HepG2 (cell line): ENCODE data around the gene LMOD1. TPM values are rescaled to one million over a fixed set of nuclear protein-coding genes. Genes with fewer than 3 reads are reported as not detected.

Experiments used
- ATAC-seq: fragments of 200-7000 bp; cut with Tn5 transposase; 3 replicates; pipeline ENCODE4 v1.9.1; 2020; ENCODE audit warnings: mild to moderate bottlenecking, moderate library complexity
- BruUV-seq: library from RNA; stranded (reverse); fragments of 400-500 nt; replicated peaks from 2 replicates; lab custom pipeline; 2021; lab: Mats Ljungman, UMichigan
- CTCF ChIA-PET: fragments of 300-600 bp; formaldehyde crosslinking; extraction: SDS; loops from one replicate; lab custom pipeline; 2021; ENCODE audit warnings: low total read pairs, inconsistent platforms, low intra/inter-chr PET ratio; lab: Yijun Ruan, JAX
- POLR2A ChIA-PET: fragments of 350-600 bp; sonication (Branson Sonifier 250); formaldehyde crosslinking; loops from one replicate; lab custom pipeline; 2020; ENCODE audit warnings: antibody characterized with exemption, inconsistent platforms; lab: Yijun Ruan, JAX
- DNase-seq: peaks from one replicate; pipeline ENCODE4 v3.0.0-alpha.2; 2015; ENCODE audit warnings: low spot score
- FAIRE-seq: peaks from 3 replicates; lab custom pipeline; 2011; peaks lifted over from hg19 to GRCh38; lab: Jason Lieb, UNC
- H2AFZ ChIP-seq: one replicate; pipeline ENCODE4 v1.6.1; 2011; ENCODE audit warnings: low read length, inconsistent platforms
- H3K27ac ChIP-seq: fragments of 300-600 bp; 3 replicates; pipeline ENCODE4 v1.8.0; 2011; ENCODE audit warnings: mixed run types, mild to moderate bottlenecking, mixed read lengths, low read length, inconsistent platforms; ENCODE audit not compliant: insufficient read depth; ENCODE audit errors: extremely low read length
- H3K27me3 ChIP-seq, 2 experiments: fragments of 200-600 bp in 1 of 2; 2 replicates in 1 of 2; 3 replicates in 1 of 2; pipeline versions ENCODE4 v1.6.0 to v1.8.0; 2011; ENCODE audit warnings: low read length in 2 of 2, mild to moderate bottlenecking in 2 of 2, moderate library complexity in 2 of 2, inconsistent platforms in 1 of 2; ENCODE audit not compliant: insufficient read depth in 2 of 2, control insufficient read depth in 1 of 2
- H3K36me3 ChIP-seq, 2 experiments: fragments of 200-600 bp in 1 of 2; replicated peaks in 1 of 2; 2 replicates in 1 of 2; 3 replicates in 1 of 2; pipeline versions ENCODE4 v1.5.1 to v1.8.0; 2011; ENCODE audit warnings: low read length in 2 of 2, inconsistent platforms in 1 of 2; ENCODE audit not compliant: insufficient read depth in 2 of 2, control insufficient read depth in 1 of 2
- H3K4me1 ChIP-seq: 2 replicates; pipeline ENCODE4 v1.5.1; 2012; ENCODE audit warnings: low read length, inconsistent platforms; ENCODE audit not compliant: insufficient read depth
- H3K4me2 ChIP-seq: 2 replicates; pipeline ENCODE4 v1.6.0; 2011; ENCODE audit warnings: low read depth, low read length, inconsistent platforms
- H3K4me3 ChIP-seq, 3 experiments: fragments of 200-600 bp in 1 of 3; sonication (generic), shearing (Covaris generic) in 1 of 3; replicated peaks in 1 of 3; 2 replicates each; pipeline ENCODE4 v1.5.1; 2011 to 2016; ENCODE audit warnings: low read length in 3 of 3, inconsistent platforms in 2 of 3, low read depth in 2 of 3, mild to moderate bottlenecking in 2 of 3, control low read depth in 1 of 3, mixed read lengths in 1 of 3; ENCODE audit not compliant: insufficient read depth in 1 of 3
- H3K79me2 ChIP-seq: one replicate; pipeline ENCODE4 v1.6.1; 2011; ENCODE audit warnings: low read length, inconsistent platforms; ENCODE audit not compliant: insufficient read depth
- H3K9ac ChIP-seq: 2 replicates; pipeline ENCODE4 v1.6.0; 2011; ENCODE audit warnings: mild to moderate bottlenecking, low read depth, low read length, inconsistent platforms; ENCODE audit not compliant: insufficient read depth
- H3K9me3 ChIP-seq: 2 replicates; pipeline ENCODE4 v1.5.1; 2012; ENCODE audit warnings: mild to moderate bottlenecking, low read length
- H4K20me1 ChIP-seq: 2 replicates; pipeline ENCODE4 v1.6.0; 2011; ENCODE audit warnings: inconsistent platforms, mild to moderate bottlenecking, low read length, moderate library complexity; ENCODE audit not compliant: insufficient read depth
- AGO1 ChIP-seq: fragments of 200-400 bp; formaldehyde crosslinking; IDR thresholded peaks from 2 replicates; pipeline ENCODE4 v1.6.1; 2017; ENCODE audit warnings: mild to moderate bottlenecking, low read depth, low read length, moderate library complexity; ENCODE audit not compliant: poor library complexity, severe bottlenecking
- IKZF4 ChIP-seq: sonication (generic); formaldehyde crosslinking; IDR thresholded peaks from 2 replicates; pipeline ENCODE4 v1.5.1; 2020; ENCODE audit warnings: borderline replicate concordance, mild to moderate bottlenecking, low read depth, missing genetic modification reagents; ENCODE audit errors: not compliant biosample characterization
- POLR2A ChIP-seq, 2 experiments: IDR thresholded peaks; 2 replicates each; pipeline ENCODE4 v1.6.1; 2011; ENCODE audit warnings: low read depth in 2 of 2, low read length in 2 of 2, mild to moderate bottlenecking in 1 of 2, moderate library complexity in 1 of 2; ENCODE audit not compliant: insufficient read depth in 1 of 2
- POLR2G ChIP-seq: fragments of 200-400 bp; formaldehyde crosslinking; IDR thresholded peaks from 2 replicates; pipeline ENCODE4 v1.6.1; 2018; ENCODE audit warnings: mild to moderate bottlenecking, low read depth, low read length, moderate library complexity
- RARA ChIP-seq: IDR thresholded peaks from 2 replicates; pipeline ENCODE4 v1.6.1; 2016; ENCODE audit warnings: missing genetic modification reagents, missing compliant biosample characterization
- STAG1 ChIP-seq: sonication (generic); formaldehyde crosslinking; IDR thresholded peaks from 2 replicates; pipeline ENCODE4 v1.4.0; 2020; ENCODE audit warnings: missing genetic modification reagents
- ZBTB1 ChIP-seq: sonication (generic); formaldehyde crosslinking; IDR thresholded peaks from 2 replicates; pipeline ENCODE4 v1.4.0; 2020; ENCODE audit warnings: missing genetic modification reagents, borderline replicate concordance
- ZNF180 ChIP-seq: sonication (generic); formaldehyde crosslinking; IDR thresholded peaks from 2 replicates; pipeline ENCODE4 v1.4.0; 2020; ENCODE audit warnings: low read depth, missing genetic modification reagents, borderline replicate concordance
- WGBS: methylation state at CpG from one replicate; pipeline ENCODE4 v1.1.6; 2017; ENCODE audit warnings: low lambda C conversion rate; 5-methylcytosine and 5-hydroxymethylcytosine counted together
- in situ Hi-C: cut with HindIII; loops from 2 replicates; pipeline ENCODE4 v1.10.0; 2017; ENCODE audit warnings: low pct_unique_long_range_greater_than_20kb; ENCODE audit not compliant: extremely low pct_ligation_motif_present
- intact Hi-C: fragments of 100-400 bp; cut with micrococcal nuclease; formaldehyde crosslinking; loops from one replicate; pipeline ENCODE4 v1.10.0; 2022; ENCODE audit not compliant: unreplicated experiment
- polyA plus RNA-seq, 8 experiments: library from polyadenylated mRNA; depleted of rRNA in 3 of 8; stranded (reverse) in 7 of 8; unstranded in 1 of 8; fragments of >200 nt; fragmentation: Illumina TruSeq in 4 of 8; extraction: Trizol in 4 of 8; gene quantifications; 2 replicates each; pipeline versions ENCODE4 v1.2.1 to v1.2.3, GENCODE V29; 2011 to 2016; ENCODE audit warnings: low read depth in 4 of 8, missing spikeins in 1 of 8, mixed read lengths in 1 of 8; ENCODE audit not compliant: insufficient read depth in 1 of 8
- total RNA-seq, 5 experiments: library from RNA; depleted of rRNA; stranded (reverse); fragments of >200 nt; fragmentation: Illumina TruSeq; extraction: Trizol; gene quantifications; 2 replicates each; pipeline ENCODE4 v1.2.3, GENCODE V29; 2016; ENCODE audit warnings: low read depth in 1 of 5
- TF ChIP-seq, protein P1 (sequence below): sonication (generic); formaldehyde crosslinking; IDR thresholded peaks from 2 replicates; pipeline ENCODE4 v1.5.0; 2020; ENCODE audit warnings: mild to moderate bottlenecking, missing genetic modification reagents, moderate library complexity
- TF ChIP-seq, protein P2 (sequence below): sonication (generic); formaldehyde crosslinking; IDR thresholded peaks from 2 replicates; pipeline ENCODE4 v1.4.0; 2020; ENCODE audit warnings: missing genetic modification reagents

The LMOD1 gene
- total and polyA plus RNA-seq, 2 of the 13 experiments (the other 11 are each of a cell fraction or from before 2014, with no cell fraction given): not detected

DNA sequence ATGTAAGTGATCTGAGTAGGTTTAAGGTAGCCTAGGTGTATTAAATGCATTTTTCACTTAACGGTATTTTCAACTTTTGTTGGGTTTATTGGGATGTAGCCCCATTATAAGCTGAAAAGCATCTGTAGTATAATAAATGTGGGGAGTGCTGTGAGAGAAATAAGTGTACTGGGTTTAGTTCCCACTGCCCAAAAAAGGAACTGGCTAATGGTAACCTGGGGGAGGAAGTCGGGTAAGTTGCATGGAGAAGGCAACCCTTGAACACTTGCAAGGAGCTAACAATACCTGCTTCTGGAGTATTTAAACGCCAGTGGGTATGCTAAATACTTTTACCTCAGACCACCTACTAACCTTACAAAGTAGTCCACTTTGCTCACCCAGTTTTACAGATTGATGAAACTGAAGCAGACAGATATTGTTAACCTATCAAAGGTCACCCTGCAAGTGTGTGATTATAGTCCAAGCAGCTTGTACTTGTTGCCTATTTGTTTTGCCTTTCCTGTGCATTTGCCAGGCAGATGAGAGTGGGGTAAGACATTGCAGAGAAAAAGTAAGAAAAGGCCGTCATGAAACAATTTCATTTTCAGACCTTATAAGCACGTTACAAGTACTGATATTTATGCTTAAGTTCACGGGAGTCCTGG lies 65.3 kb downstream of the LMOD1 start:
- POLR2A ChIA-PET: no interaction called here
- TF ChIP-seq AGO1: no peak
- 0 out of 4 replicates have a peak, but pooled peaks of 1 of the 2 experiments have one; percentile 1 for TF ChIP-seq POLR2A (IDR thresholded peaks at IDR 0.05; ENCODE audit: insufficient read depth in 1 of 2, low read depth in 2 of 2, low read length in 2 of 2)

DNA sequence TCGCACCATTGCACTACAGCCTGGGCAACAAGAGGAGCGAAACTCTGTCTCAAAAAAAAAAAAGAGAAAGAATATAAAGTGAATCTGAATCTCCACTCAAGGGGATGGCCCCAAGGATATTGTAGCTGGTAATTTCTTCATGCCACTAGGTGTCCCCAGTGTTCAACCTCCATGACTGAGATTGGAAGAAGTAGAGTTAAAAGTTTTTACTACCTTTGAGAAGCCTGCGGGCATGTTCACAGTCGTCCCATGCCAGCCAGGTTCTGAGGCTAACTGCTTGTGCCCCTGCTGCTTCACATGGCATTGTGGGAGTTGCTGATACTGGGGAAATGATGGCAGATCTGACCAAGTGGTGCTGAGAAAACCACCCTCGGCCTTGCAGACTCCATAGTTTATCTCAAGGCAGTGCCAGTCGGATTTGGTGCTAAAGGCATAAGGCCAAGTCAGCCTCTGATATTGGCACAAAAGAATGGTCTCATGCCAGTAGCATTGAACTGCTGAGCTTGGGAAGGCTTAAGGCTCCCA lies 68.4 kb downstream of the LMOD1 start:
- ATAC-seq: peak; percentile 69
- Histone ChIP-seq H3K27ac (no peak overlapping the region), H3K27me3 (no peaks in the 10 kb centered on the region), H3K4me3 (no peak overlapping the region), H3K9ac (no peak overlapping the region), H3K79me2 (no peaks in the 10 kb centered on the region), H3K4me1 (no peaks in the 10 kb centered on the region), H4K20me1 (no peaks in the 10 kb centered on the region; the same call in 1 of the 2 replicates), H2AFZ (no peak overlapping the region), H3K36me3 (peaks cover 9 to 26% of the 10 kb centered on the region in 2 experiments; a peak in 4 of 5 replicates), H3K4me2 (no peak overlapping the region), H3K9me3 (no peaks in the 10 kb centered on the region)
- in situ Hi-C loops (no loop called here), intact Hi-C loops (loop anchor here (1.0 kb wide), 1 partner anchor 94 kb away; no protein-coding TSS in a partner anchor)
- 96% methylated on average over 4 of the region's 6 CpGs for WGBS
- peak; percentile 42 for FAIRE-seq
- no TSS peak for BruUV-seq
- TF ChIP-seq, protein P1, sequence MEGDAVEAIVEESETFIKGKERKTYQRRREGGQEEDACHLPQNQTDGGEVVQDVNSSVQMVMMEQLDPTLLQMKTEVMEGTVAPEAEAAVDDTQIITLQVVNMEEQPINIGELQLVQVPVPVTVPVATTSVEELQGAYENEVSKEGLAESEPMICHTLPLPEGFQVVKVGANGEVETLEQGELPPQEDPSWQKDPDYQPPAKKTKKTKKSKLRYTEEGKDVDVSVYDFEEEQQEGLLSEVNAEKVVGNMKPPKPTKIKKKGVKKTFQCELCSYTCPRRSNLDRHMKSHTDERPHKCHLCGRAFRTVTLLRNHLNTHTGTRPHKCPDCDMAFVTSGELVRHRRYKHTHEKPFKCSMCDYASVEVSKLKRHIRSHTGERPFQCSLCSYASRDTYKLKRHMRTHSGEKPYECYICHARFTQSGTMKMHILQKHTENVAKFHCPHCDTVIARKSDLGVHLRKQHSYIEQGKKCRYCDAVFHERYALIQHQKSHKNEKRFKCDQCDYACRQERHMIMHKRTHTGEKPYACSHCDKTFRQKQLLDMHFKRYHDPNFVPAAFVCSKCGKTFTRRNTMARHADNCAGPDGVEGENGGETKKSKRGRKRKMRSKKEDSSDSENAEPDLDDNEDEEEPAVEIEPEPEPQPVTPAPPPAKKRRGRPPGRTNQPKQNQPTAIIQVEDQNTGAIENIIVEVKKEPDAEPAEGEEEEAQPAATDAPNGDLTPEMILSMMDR (CRISPR knock-in tag): peak; percentile 63
- TF ChIP-seq POLR2G (peak; percentile 22; the same call in 1 of the 2 replicates), IKZF4 (CRISPR knock-in tag) (no peak), ZNF180 (CRISPR knock-in tag) (no peak), RARA (no peak), ZBTB1 (CRISPR knock-in tag) (no peak), STAG1 (CRISPR knock-in tag) (peak; percentile 42)
- TF ChIP-seq, protein P2, sequence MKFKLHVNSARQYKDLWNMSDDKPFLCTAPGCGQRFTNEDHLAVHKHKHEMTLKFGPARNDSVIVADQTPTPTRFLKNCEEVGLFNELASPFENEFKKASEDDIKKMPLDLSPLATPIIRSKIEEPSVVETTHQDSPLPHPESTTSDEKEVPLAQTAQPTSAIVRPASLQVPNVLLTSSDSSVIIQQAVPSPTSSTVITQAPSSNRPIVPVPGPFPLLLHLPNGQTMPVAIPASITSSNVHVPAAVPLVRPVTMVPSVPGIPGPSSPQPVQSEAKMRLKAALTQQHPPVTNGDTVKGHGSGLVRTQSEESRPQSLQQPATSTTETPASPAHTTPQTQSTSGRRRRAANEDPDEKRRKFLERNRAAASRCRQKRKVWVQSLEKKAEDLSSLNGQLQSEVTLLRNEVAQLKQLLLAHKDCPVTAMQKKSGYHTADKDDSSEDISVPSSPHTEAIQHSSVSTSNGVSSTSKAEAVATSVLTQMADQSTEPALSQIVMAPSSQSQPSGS: no peak
- peak; percentile 40 for DNase-seq
- ChIA-PET CTCF (interaction anchor here (1.3 kb wide), 1 partner anchor 95 kb away, joined by 4 read pairs; no protein-coding TSS in a partner anchor), POLR2A (interaction anchor here (1.0 kb wide), 1 partner anchor 94 kb away, joined by 3 read pairs; no protein-coding TSS in a partner anchor)

More for the DNA sequence above, 65.3 kb downstream of the LMOD1 start:
- Histone ChIP-seq H3K4me1 (peaks cover 12% of the 10 kb centered on the region), H3K36me3 (peaks cover 2 to 5% of the 10 kb centered on the region in 2 experiments; a peak in 3 of 5 replicates), H4K20me1 (no peaks in the 10 kb centered on the region; the same call in 1 of the 2 replicates), H3K9ac (no peak overlapping the region), H3K4me3 (no peak overlapping the region), H2AFZ (no peak overlapping the region), H3K4me2 (no peak overlapping the region), H3K79me2 (no peaks in the 10 kb centered on the region), H3K27me3 (peaks cover 0 to 1% of the 10 kb centered on the region in 2 experiments; a peak in 1 of 5 replicates), H3K9me3 (no peaks in the 10 kb centered on the region), H3K27ac (no peak overlapping the region)
- intact Hi-C loops (loop anchor here (1.0 kb wide), 1 partner anchor 21 kb away; no protein-coding TSS in a partner anchor), in situ Hi-C loops (no loop called here)
- no TSS peak for BruUV-seq
- FAIRE-seq (no peak), ATAC-seq (no peak), DNase-seq (no peak)
- 76% methylated on average over 6 of the region's 6 CpGs for WGBS
- CTCF ChIA-PET: no interaction called here
